Ishikawa (cell line): ENCODE measurements around the gene ZNF560.

ENCODE experiments used
- CEBPB ChIP-seq: IDR thresholded peaks from 2 replicates; pipeline ENCODE4 v1.6.1; 2012
- CREB1 ChIP-seq: IDR thresholded peaks from 2 replicates; pipeline ENCODE4 v1.6.1; 2012; ENCODE audit warnings: low read depth
- EGR1 ChIP-seq: IDR thresholded peaks from 2 replicates; pipeline ENCODE4 v1.6.1; 2012
- EP300 ChIP-seq: IDR thresholded peaks from 2 replicates; pipeline ENCODE4 v1.6.1; 2012; ENCODE audit warnings: borderline replicate concordance
- FOXM1 ChIP-seq: IDR thresholded peaks from 2 replicates; pipeline ENCODE4 v1.6.1; 2012; ENCODE audit warnings: low read depth, borderline replicate concordance
- NFIC ChIP-seq: IDR thresholded peaks from 2 replicates; pipeline ENCODE4 v1.6.1; 2012
- RAD21 ChIP-seq: IDR thresholded peaks from 2 replicates; pipeline ENCODE4 v1.6.1; 2012; ENCODE audit warnings: low read depth
- TAF1 ChIP-seq: IDR thresholded peaks from 2 replicates; pipeline ENCODE4 v1.6.1; 2012; ENCODE audit warnings: low read depth, mild to moderate bottlenecking
- TCF12 ChIP-seq: IDR thresholded peaks from 2 replicates; pipeline ENCODE4 v1.6.1; 2012; ENCODE audit warnings: low read depth
- TEAD4 ChIP-seq: IDR thresholded peaks from 2 replicates; pipeline ENCODE4 v1.6.1; 2012
- YY1 ChIP-seq: IDR thresholded peaks from 2 replicates; pipeline ENCODE4 v1.6.1; 2012; ENCODE audit warnings: low read depth
- ZBTB7A ChIP-seq: IDR thresholded peaks from 2 replicates; pipeline ENCODE4 v1.6.1; 2012; ENCODE audit warnings: low read depth
- TF ChIP-seq, protein P1 (sequence below): IDR thresholded peaks from 2 replicates; pipeline ENCODE4 v1.6.1; 2012; ENCODE audit warnings: low read depth, mild to moderate bottlenecking
- TF ChIP-seq, protein P2 (sequence below): IDR thresholded peaks from 2 replicates; pipeline ENCODE4 v1.6.1; 2012
- TF ChIP-seq, protein P3 (sequence below): IDR thresholded peaks from 2 replicates; pipeline ENCODE4 v1.6.1; 2012

ZNF560 gene

DNA sequence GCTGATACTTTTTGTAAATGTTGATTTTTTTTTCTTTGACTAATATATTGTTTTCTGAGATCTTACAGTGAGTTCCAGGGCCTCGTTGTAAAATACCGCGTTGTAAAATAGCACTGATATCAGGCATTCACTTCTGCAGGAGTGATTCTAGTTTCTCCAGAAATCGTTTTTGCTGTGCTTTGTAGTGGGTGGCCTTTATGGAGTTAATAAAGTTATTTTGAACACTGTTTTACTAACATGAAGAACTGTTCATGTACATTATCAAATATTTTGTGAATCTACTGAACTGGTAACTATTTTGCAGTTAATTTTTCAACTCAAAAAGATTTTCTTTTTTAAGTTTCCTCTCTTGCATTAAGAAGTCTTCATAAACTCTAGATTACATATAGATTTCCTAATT is 62.1 kb downstream of the ZNF560 start:
- TF ChIP-seq, protein P1, sequence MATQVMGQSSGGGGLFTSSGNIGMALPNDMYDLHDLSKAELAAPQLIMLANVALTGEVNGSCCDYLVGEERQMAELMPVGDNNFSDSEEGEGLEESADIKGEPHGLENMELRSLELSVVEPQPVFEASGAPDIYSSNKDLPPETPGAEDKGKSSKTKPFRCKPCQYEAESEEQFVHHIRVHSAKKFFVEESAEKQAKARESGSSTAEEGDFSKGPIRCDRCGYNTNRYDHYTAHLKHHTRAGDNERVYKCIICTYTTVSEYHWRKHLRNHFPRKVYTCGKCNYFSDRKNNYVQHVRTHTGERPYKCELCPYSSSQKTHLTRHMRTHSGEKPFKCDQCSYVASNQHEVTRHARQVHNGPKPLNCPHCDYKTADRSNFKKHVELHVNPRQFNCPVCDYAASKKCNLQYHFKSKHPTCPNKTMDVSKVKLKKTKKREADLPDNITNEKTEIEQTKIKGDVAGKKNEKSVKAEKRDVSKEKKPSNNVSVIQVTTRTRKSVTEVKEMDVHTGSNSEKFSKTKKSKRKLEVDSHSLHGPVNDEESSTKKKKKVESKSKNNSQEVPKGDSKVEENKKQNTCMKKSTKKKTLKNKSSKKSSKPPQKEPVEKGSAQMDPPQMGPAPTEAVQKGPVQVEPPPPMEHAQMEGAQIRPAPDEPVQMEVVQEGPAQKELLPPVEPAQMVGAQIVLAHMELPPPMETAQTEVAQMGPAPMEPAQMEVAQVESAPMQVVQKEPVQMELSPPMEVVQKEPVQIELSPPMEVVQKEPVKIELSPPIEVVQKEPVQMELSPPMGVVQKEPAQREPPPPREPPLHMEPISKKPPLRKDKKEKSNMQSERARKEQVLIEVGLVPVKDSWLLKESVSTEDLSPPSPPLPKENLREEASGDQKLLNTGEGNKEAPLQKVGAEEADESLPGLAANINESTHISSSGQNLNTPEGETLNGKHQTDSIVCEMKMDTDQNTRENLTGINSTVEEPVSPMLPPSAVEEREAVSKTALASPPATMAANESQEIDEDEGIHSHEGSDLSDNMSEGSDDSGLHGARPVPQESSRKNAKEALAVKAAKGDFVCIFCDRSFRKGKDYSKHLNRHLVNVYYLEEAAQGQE: no peak
- no peak for TF ChIP-seq ZBTB7A
- TF ChIP-seq, protein P2, sequence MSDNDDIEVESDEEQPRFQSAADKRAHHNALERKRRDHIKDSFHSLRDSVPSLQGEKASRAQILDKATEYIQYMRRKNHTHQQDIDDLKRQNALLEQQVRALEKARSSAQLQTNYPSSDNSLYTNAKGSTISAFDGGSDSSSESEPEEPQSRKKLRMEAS: no peak
- no peak for TF ChIP-seq FOXM1
- TF ChIP-seq TCF12: no peak
- TF ChIP-seq CREB1: no peak
- TF ChIP-seq YY1: no peak
- TF ChIP-seq, protein P3, sequence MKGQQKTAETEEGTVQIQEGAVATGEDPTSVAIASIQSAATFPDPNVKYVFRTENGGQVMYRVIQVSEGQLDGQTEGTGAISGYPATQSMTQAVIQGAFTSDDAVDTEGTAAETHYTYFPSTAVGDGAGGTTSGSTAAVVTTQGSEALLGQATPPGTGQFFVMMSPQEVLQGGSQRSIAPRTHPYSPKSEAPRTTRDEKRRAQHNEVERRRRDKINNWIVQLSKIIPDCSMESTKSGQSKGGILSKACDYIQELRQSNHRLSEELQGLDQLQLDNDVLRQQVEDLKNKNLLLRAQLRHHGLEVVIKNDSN: no peak
- no peak for TF ChIP-seq RAD21

- TF ChIP-seq TAF1: peak; percentile 63; the same call in 1 of the 2 replicates
- no peak for TF ChIP-seq EP300
- TF ChIP-seq YY1: 0 out of 2 replicates have a peak, but pooled peaks have one; percentile 35
- TF ChIP-seq ZBTB7A: no peak
- TF ChIP-seq TCF12: peak; percentile 46; the same call in 1 of the 2 replicates
- peak; percentile 82 for TF ChIP-seq CREB1
- TF ChIP-seq FOXM1: no peak
- 0 out of 2 replicates have a peak, but pooled peaks have one; percentile 9 for TF ChIP-seq TEAD4
- TF ChIP-seq, protein P3: 0 out of 2 replicates have a peak, but pooled peaks have one; percentile 5
- no peak for TF ChIP-seq RAD21
- TF ChIP-seq, protein P2: peak; percentile 70
- TF ChIP-seq, protein P1: no peak
Measured at GRCh38 chr19:9435279-9436268, 62.8 kb downstream of the ZNF560 start, which contains the start of gene ZNF266. ZNF266 (minus strand) TSS chr19:9435573; CDS start chr19:9420089, 15,484 bp downstream.

- TF ChIP-seq TAF1 (no peak), EGR1 (no peak), RAD21 (no peak), TCF12 (no peak), NFIC (no peak), FOXM1 (no peak), CEBPB (no peak), ZBTB7A (no peak), CREB1 (no peak), YY1 (no peak), TEAD4 (no peak), EP300 (no peak)
- TF ChIP-seq, protein P2: no peak
- TF ChIP-seq, protein P1: no peak
- TF ChIP-seq, protein P3: no peak
Measured at GRCh38 chr19:9431475-9431874, 66.9 kb downstream of the ZNF560 start.
